ENCODE data around the gene SLC6A19. TPM values are rescaled to one million over a fixed set of nuclear protein-coding genes. Genes with fewer than 3 reads are reported as not detected.

The SLC6A19 gene
- polyA plus RNA-seq, 1 of the 3 experiments (the other 2 are of a cell fraction) = not detected

DNA sequence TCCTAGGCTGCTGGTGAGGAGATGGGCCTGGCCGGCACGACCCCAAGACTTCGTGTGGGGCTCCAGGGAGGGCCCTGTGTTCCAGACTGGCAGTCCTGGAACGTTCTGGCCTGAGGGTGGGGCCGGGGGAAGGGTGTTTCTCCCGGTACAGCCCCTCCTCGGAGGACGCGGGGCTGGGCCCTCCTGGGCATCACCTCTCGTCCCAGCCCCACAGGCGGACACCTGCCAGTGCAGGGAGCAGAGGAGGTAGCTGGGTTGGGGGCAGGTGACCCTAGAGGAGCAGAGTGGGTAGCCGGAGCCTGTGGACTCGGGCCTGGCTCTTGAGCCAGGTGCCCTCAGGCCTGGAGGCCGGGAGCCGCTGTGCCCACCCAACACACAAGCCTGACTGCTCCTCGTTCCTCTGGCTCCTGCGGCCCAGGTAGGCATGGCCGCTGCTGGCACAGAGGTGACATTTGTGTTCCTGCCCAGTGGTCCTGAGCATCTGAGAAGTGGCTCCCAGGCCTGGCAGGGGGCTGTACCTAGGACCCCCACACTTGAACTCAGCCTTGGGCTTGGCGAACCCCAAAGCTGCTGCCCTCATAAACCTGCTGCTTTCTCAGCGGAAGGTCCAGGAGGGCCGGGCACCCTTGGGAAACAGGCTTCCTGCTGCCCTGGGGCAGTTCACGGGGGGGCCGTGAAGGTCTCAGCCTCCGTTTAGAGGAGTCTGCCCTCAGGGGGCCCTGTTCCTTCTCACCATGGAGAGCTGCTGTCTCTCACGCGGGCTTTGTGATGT, 817 bp downstream of the SLC6A19 start (continued):
- TF ChIP-seq MXI1 (IDR thresholded peaks at IDR 0.05; ENCODE audit: low read depth, low read length) (no peak), EZH2phosphoT487 (IDR thresholded peaks at IDR 0.05; ENCODE audit: borderline replicate concordance, low read depth) (no peak), RAD21 (IDR thresholded peaks at IDR 0.05; ENCODE audit: low read length) (no peak), SIN3A (IDR thresholded peaks at IDR 0.05; ENCODE audit: borderline replicate concordance, low read depth, low read length) (no peak), RCOR1 (IDR thresholded peaks at IDR 0.05; ENCODE audit: low read length) (no peak), NRF1 (IDR thresholded peaks at IDR 0.05; ENCODE audit: low read depth, low read length) (no peak), TEAD4 (IDR thresholded peaks at IDR 0.05; ENCODE audit: borderline replicate concordance, insufficient read depth) (no peak), FOSL2 (IDR thresholded peaks at IDR 0.05; ENCODE audit: borderline replicate concordance, low read depth) (no peak)
- TF ChIP-seq, protein P1, sequence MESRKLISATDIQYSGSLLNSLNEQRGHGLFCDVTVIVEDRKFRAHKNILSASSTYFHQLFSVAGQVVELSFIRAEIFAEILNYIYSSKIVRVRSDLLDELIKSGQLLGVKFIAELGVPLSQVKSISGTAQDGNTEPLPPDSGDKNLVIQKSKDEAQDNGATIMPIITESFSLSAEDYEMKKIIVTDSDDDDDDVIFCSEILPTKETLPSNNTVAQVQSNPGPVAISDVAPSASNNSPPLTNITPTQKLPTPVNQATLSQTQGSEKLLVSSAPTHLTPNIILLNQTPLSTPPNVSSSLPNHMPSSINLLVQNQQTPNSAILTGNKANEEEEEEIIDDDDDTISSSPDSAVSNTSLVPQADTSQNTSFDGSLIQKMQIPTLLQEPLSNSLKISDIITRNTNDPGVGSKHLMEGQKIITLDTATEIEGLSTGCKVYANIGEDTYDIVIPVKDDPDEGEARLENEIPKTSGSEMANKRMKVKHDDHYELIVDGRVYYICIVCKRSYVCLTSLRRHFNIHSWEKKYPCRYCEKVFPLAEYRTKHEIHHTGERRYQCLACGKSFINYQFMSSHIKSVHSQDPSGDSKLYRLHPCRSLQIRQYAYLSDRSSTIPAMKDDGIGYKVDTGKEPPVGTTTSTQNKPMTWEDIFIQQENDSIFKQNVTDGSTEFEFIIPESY (IDR thresholded peaks at IDR 0.05; ENCODE audit: borderline replicate concordance, low read depth) = no peak

GRCh38 chr5:1202798-1203185, 1.4 kb downstream of the SLC6A19 start:
- no peak for DNase-seq
- POLR2A ChIA-PET = no interaction called here

More at GRCh38 chr5:1202798-1203185, 1.4 kb downstream of the SLC6A19 start:
- Histone ChIP-seq H3K4me1 (ENCODE audit: control insufficient read depth in 1 of 2, insufficient read depth in 2 of 2, low read depth in 1 of 2, low read length in 1 of 2) (no peaks in the 10 kb centered on the region), H3K9me3 (no peaks in the 10 kb centered on the region), H3K4me2 (no peak overlapping the region), H4K20me1 (ENCODE audit: insufficient read depth) (no peaks in the 10 kb centered on the region), H3K27ac (ENCODE audit: low read depth in 2 of 2, low read length in 1 of 2) (no peak overlapping the region), H3K9ac (no peak overlapping the region), H2AFZ (ENCODE audit: low read depth) (no peak overlapping the region), H3K9me2 (no peaks in the 10 kb centered on the region), H3K27me3 (ENCODE audit: insufficient read depth) (peaks cover 72% of the 10 kb centered on the region), H3K79me2 (ENCODE audit: insufficient read depth) (no peaks in the 10 kb centered on the region), H3F3A (replicated peaks; ENCODE audit: insufficient read depth) (no peaks in the 10 kb centered on the region), H3K36me3 (replicated peaks in 1 of 2; ENCODE audit: control insufficient read depth in 1 of 2, insufficient read depth in 2 of 2, low read length in 1 of 2) (no peaks in the 10 kb centered on the region), H3K4me3 (ENCODE audit: low read depth in 2 of 2, low read length in 1 of 2) (no peak overlapping the region)
- TF ChIP-seq EZH2phosphoT487 (IDR thresholded peaks at IDR 0.05; ENCODE audit: borderline replicate concordance, low read depth) (no peak), EP300 (IDR thresholded peaks at IDR 0.05; ENCODE audit: borderline replicate concordance in 1 of 2, low read depth in 1 of 2, low read length in 1 of 2) (no peak), TEAD4 (IDR thresholded peaks at IDR 0.05; ENCODE audit: borderline replicate concordance, insufficient read depth) (no peak), NRF1 (IDR thresholded peaks at IDR 0.05; ENCODE audit: low read depth, low read length) (no peak), IRF3 (IDR thresholded peaks at IDR 0.05; ENCODE audit: low read depth, low read length) (no peak), MXI1 (IDR thresholded peaks at IDR 0.05; ENCODE audit: low read depth, low read length) (no peak), MAX (IDR thresholded peaks at IDR 0.05; ENCODE audit: low read depth) (no peak), FOSL2 (IDR thresholded peaks at IDR 0.05; ENCODE audit: borderline replicate concordance, low read depth) (no peak), RCOR1 (IDR thresholded peaks at IDR 0.05; ENCODE audit: low read length) (no peak), PBX3 (IDR thresholded peaks at IDR 0.05) (no peak), NFIC (IDR thresholded peaks at IDR 0.05; ENCODE audit: borderline replicate concordance) (no peak)
- TF ChIP-seq, protein P2, sequence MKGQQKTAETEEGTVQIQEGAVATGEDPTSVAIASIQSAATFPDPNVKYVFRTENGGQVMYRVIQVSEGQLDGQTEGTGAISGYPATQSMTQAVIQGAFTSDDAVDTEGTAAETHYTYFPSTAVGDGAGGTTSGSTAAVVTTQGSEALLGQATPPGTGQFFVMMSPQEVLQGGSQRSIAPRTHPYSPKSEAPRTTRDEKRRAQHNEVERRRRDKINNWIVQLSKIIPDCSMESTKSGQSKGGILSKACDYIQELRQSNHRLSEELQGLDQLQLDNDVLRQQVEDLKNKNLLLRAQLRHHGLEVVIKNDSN (IDR thresholded peaks at IDR 0.05; ENCODE audit: borderline replicate concordance, low read depth) = no peak
- CTCF ChIA-PET = interaction anchor here (1.1 to 4.6 kb wide), 3 partner anchors 12 to 35 kb away, joined by 4 to 23 read pairs (median 5); no protein-coding TSS in a partner anchor
- WGBS (ENCODE audit: low lambda C conversion rate) = 59% methylated on average over 7 of the region's 7 CpGs

Measured in SK-N-SH (cell line).